Sigmoid colon (tissue), 4 donors: Measurements from ENCODE around the gene PRR30.

Experiments used
- CTCF ChIP-seq, 4 experiments: fragments of 450-650 bp in 3 of 4; fragments of 200-600 bp in 1 of 4; IDR thresholded peaks; one replicate each; pipeline ENCODE4 v1.5.1; 2016 to 2019; ENCODE audit warnings: antibody characterized with exemption in 4 of 4, mild to moderate bottlenecking in 3 of 4, moderate library complexity in 2 of 4
- POLR2AphosphoS5 ChIP-seq, 4 donors: sonication (generic); formaldehyde crosslinking; IDR thresholded peaks; one replicate each; pipeline ENCODE4 v1.6.1; 2017; ENCODE audit warnings: antibody characterized with exemption in 4 of 4

- no peak for TF ChIP-seq CTCF (IDR thresholded peaks at IDR 0.05)
- TF ChIP-seq POLR2AphosphoS5 (IDR thresholded peaks at IDR 0.05): no peak
Observed at GRCh38 chr2:27135478-27135955, 3.7 kb downstream of the PRR30 start.
